Activated CD4-positive, alpha-beta T cell treated with anti-CD3 and anti-CD28 coated beads, Interleukin-2, amount 50 U/mL, for 16 hours (primary cell): ENCODE data around the gene FCMR.
A peak's percentile ranks its signal among the peaks of the same experiment; 100 is the strongest.

ENCODE experiments used
- DNase-seq: peaks from one replicate; pipeline ENCODE4 v3.0.0-alpha.2; 2020

The FCMR gene

GRCh38 chr1:206922524-206922923 is 783 bp upstream of the FCMR start:
- no peak for DNase-seq

- DNase-seq: no peak
Measured at GRCh38 chr1:206918076-206918475, 3.7 kb downstream of the FCMR start.

DNA sequence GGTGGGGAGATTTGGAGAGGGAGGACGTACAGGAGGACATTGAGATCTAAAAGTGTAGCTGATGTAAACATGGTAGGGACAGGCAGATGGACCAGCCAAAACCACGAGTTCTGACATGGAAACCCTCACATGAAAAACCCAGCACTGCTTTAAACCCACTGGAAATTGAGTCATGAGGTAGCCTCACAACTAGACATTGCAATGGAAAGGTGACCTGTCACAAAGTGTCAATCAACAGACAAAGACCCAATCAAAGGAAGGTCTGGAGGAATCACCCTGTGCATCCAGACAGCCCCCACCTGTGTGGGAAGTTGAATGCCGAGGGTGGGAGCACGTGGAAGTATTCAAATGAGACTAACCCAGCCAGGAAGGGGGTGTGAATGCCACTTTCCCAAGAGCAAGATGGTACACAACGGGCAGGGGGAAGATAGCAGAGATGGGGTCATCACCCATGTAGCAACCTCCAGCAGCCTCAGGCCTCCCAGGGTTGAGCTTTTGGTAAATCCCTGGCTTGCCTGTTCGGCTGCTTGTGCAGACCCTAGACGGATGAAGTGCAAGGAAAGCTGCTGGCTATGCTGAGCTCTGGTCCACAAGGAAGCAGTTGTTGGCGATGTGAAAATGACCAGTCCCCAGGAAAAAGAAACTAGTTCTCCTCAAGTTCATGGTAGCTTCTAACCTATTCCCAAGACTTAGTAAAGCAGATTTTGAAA is 5.6 kb downstream of the FCMR start:
- DNase-seq: no peak

DNA sequence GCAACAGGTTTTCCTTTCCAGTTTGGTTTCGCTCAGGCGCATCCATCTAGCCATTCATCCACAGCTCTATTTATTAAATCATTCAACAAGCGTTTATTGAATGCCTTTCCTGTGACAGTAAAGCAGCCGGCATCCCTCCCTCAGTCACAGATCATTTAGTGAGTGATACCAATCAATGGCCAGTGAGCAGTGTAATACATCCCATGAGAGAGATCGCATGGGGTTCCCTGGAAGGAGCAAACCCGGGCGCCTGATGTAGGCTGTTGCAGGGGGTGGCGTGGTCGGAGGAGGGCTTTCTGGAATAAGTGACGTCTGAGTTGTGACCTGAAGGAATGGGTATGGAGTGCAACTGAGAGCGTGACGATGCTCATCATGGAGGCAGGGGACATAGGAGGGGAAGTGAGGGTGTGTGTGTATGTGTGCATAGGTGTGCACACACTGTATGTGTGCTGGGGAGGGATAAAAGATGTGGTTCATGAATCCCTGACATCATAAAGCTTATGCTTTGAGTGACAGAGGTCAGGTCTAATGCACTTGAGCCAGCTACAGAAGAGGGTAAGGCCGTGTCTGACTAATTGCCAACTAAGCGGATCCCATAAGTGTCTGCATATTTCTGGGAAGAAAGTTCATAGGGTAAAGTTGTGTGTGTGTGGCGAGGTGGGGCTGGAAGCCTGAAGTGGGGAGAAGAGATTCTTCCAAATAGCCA is 6.6 kb downstream of the FCMR start:
- DNase-seq: no peak

DNA sequence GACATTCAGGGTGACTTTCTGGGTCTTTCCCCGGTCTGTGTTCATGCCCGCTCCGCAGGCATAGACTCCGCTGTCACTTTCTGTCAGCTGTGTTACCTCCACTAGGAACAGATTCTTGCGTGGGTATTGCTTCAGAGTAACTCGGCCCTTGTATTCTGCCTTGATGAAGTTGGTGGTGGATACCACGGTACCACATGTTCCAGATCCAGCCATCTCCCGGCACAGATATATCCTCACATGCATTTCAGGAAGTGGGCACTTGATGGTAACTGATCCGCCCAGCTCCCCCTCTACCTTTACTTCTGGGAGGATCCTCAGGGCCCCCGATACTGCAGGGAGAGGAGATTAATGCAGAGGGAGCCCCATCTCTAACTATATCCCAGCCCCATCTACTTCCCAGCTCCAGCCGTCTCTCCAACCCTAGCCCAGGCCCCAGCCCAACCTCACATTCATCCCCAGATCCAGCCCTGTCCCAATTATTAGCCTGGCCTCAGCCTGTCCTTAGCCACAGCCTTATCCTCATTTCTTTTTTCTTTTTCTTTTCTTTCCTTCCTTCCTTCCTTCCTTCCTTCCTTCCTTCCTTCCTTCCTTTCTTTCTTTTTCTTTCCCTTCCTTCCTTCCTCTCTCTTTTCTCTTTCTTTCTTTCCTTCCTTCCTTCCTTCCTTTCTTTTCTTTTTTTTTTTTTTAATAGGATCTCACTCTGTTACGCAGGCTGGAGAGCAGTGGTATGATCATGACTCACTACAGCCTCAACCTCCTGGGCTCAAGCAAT is 7.8 kb downstream of the FCMR start:
- DNase-seq: no peak

DNA sequence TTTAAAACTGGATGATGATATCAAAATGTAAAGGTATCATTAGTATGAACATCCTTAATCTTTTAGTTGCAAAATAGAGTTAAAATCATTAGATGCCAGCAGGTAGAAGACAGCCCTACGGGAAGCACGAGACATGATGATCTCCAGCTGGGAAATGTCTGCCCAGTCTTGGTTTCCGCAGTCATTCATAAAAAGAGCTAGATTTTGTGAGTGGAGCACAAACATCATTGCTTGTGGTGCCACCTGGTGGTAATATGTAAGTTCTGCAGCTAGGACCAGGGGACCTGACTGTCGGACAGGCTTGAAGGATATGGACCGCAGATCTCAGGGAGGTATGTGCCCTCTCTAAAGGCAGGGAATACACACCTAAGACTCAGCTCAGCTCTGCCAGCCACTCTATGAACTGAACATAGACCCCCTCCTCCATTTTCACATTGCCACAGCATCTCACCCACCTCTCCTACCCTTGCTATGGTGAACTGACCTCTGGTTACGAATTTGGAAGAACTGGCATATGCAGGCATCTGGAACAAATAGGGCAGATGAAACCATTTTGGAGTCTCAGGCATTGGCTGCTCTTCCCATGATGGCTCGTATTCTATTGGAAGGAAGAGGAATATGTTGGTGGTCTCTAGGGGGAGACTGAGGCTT is 9.2 kb downstream of the FCMR start:
- peak; percentile 83 for DNase-seq

DNA sequence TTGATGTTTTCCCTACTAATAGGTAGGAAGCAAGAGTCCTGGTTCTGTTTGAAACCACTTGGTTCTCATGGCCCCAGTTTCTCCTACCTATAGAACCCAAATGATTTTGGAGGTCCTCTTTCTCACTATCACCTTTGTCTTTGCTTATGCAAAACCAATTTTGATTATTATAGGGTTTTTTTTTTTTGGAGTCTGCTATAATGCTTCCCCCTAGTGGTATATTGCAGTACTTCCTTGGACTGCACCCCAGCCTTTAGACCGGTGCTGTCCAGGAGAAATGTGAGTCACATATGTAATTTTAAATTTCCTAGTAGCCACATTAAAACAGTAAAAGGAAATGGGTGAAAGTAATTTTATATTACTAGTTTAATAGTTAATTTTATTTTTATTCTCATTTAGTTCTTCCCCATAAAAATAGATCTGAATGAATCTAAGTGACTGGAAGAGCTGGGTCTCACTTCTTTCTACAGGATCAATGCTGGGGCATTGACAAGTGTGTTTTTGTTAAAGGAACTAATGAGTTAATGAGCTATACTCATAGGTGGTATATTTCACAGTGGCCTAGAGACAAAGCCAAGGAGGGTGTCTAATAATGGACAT is 10.6 kb downstream of the FCMR start:
- peak; percentile 61 for DNase-seq

GRCh38 chr1:206909883-206910318 is 11.8 kb downstream of the FCMR start:
- DNase-seq: no peak

- no peak for DNase-seq
Measured at GRCh38 chr1:206909161-206909882, 12.4 kb downstream of the FCMR start.

DNA sequence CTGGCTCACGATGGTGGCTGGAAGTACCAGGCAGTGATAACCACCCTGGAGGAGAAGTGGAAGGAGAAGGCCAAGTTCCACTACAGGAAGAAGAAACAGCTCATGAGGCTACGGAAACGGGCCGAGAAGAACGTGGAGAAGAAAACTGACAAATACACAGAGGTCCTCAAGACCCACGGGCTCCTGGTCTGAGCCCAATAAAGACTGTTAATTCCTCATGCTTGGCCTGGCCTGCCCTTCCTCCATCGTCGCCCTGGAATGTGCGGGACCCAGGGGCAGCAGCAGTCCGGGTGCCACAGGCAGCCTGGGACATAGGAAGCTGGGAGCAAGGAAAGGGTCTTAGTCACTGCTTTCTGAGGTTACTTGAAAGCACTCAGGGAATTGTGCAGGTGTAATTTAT is 13.7 kb downstream of the FCMR start:
- no peak for DNase-seq

- DNase-seq: no peak
Measured at GRCh38 chr1:206907304-206907991, 14.3 kb downstream of the FCMR start.

- no peak for DNase-seq
Measured at GRCh38 chr1:206905295-206906164, 16.2 kb downstream of the FCMR start.

- DNase-seq: no peak
Measured at GRCh38 chr1:206904423-206905142, 17.2 kb downstream of the FCMR start.

- no peak for DNase-seq
Measured at GRCh38 chr1:206903687-206904086, 18.1 kb downstream of the FCMR start.

DNA sequence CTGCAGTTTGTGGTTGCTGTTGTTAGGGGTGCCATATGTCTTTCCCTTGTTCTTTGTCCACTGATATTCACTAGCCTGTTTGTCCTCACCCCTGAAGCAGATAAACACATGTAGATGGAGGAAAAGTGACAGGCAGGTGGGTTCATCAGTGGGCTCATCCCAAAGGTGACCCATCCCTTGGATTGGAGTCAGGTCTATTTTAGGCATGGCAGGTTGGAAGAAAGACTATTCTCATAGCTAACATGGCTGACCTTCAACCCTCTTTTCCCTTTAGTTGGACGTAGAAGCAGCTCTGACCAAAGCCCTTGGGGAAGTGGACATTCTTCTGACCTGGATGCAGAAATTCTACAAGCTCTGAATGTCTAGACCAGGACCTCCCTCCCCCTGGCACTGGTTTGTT is 19.0 kb downstream of the FCMR start:
- no peak for DNase-seq

- no peak for DNase-seq
Measured at GRCh38 chr1:206901944-206902343, 19.8 kb downstream of the FCMR start.

GRCh38 chr1:206900149-206900548 is 21.6 kb downstream of the FCMR start:
- no peak for DNase-seq

GRCh38 chr1:206899717-206900116 is 22.0 kb downstream of the FCMR start:
- no peak for DNase-seq

GRCh38 chr1:206898915-206899431 is 22.8 kb downstream of the FCMR start:
- DNase-seq: no peak
